CD4-positive, alpha-beta T cell (primary cell): ENCODE results near the gene CTAGE1. TPM values are rescaled to one million over a fixed set of nuclear protein-coding genes. Genes with fewer than 3 reads are reported as not detected.

Source experiments
- ATAC-seq: fragments of 200-7000 bp; cut with Tn5 transposase; one replicate; pipeline ENCODE4 v1.10.0; 2022; ENCODE audit warnings: mild to moderate bottlenecking; ENCODE audit not compliant: poor library complexity
- CTCF ChIA-PET: fragments of 350-600 bp; sonication (Branson Sonifier 250); formaldehyde crosslinking; loops from one replicate; lab custom pipeline; 2021; ENCODE audit warnings: antibody characterized with exemption, inconsistent platforms; lab: Charles Lee
- POLR2A ChIA-PET: fragments of 350-600 bp; sonication (Branson Sonifier 250); formaldehyde crosslinking; loops from one replicate; lab custom pipeline; 2021; ENCODE audit warnings: antibody characterized with exemption, inconsistent platforms; lab: Charles Lee
- DNase-seq, 14 experiments: peaks; one replicate each; pipeline ENCODE4 v3.0.0-alpha.2; 2013 to 2020; ENCODE audit warnings: mixed read lengths in 2 of 14
- H3K27ac ChIP-seq, 2 donors: one replicate each; pipeline versions ENCODE4 v1.5.1 to v1.7.0; 2013; ENCODE audit warnings: low read length in 2 of 2, low read depth in 1 of 2, mild to moderate bottlenecking in 1 of 2
- H3K27me3 ChIP-seq, 2 experiments: 1 replicate in 1 of 2; 2 replicates in 1 of 2; pipeline versions ENCODE4 v1.6.1 to v1.7.0; 2013; ENCODE audit warnings: low read length in 2 of 2, control low read depth in 1 of 2, mild to moderate bottlenecking in 1 of 2, moderate library complexity in 1 of 2; ENCODE audit not compliant: insufficient read depth in 2 of 2, control insufficient read depth in 1 of 2
- H3K36me3 ChIP-seq: one replicate; pipeline ENCODE4 v1.6.1; 2013; ENCODE audit warnings: low read length, control low read depth; ENCODE audit not compliant: insufficient read depth
- H3K4me1 ChIP-seq: one replicate; pipeline ENCODE4 v1.6.1; 2013; ENCODE audit warnings: low read length, control low read depth; ENCODE audit not compliant: insufficient read depth
- H3K4me3 ChIP-seq: one replicate; pipeline ENCODE4 v1.5.1; 2013; ENCODE audit warnings: mild to moderate bottlenecking, low read length, moderate library complexity
- H3K9me3 ChIP-seq, 2 experiments: 1 replicate in 1 of 2; 2 replicates in 1 of 2; pipeline versions ENCODE4 v1.6.1 to v1.7.0; 2013; ENCODE audit warnings: low read length in 2 of 2, mild to moderate bottlenecking in 2 of 2, control low read depth in 1 of 2, moderate library complexity in 1 of 2; ENCODE audit not compliant: control insufficient read depth in 1 of 2, insufficient read depth in 1 of 2
- H3K27ac Mint-ChIP-seq: one replicate; pipeline ENCODE4 v1.8.0; 2020; ENCODE audit warnings: mixed read lengths
- H3K27me3 Mint-ChIP-seq: one replicate; pipeline ENCODE4 v1.8.0; 2021; ENCODE audit warnings: mixed read lengths
- H3K36me3 Mint-ChIP-seq: one replicate; pipeline ENCODE4 v1.8.0; 2021; ENCODE audit warnings: low read depth, mixed read lengths
- H3K4me1 Mint-ChIP-seq: one replicate; pipeline ENCODE4 v1.8.0; 2021; ENCODE audit warnings: low read depth, mixed read lengths
- H3K4me3 Mint-ChIP-seq: one replicate; pipeline ENCODE4 v1.8.0; 2020; ENCODE audit warnings: mild to moderate bottlenecking, mixed read lengths
- H3K9me3 Mint-ChIP-seq: one replicate; pipeline ENCODE4 v1.8.0; 2020; ENCODE audit warnings: mixed read lengths
- intact Hi-C, 2 experiments: fragments of 100-400 bp; cut with DNase I in 1 of 2; cut with micrococcal nuclease in 1 of 2; formaldehyde crosslinking; loops; one replicate each; pipeline versions ENCODE4 v1.15.1 to v1.9.0; 2023 to 2025; cut with DNase I, micrococcal nuclease
- total RNA-seq, 174 experiments: library from RNA in 2 of 174; stranded (reverse) in 2 of 174; gene quantifications; one replicate each; pipeline ENCODE4 v1.2.3 and lab custom pipeline; 2021 to 2026
- TF ChIP-seq, protein P1 (sequence below): fragments of 200-600 bp; IDR thresholded peaks from one replicate; pipeline ENCODE4 v1.8.0; 2022; ENCODE audit warnings: antibody characterized with exemption, mild to moderate bottlenecking

Gene CTAGE1
- total RNA-seq, 2 experiments from 2014 or later: not detected

GRCh38 chr18:22411446-22411845 is 6.3 kb downstream of the CTAGE1 start:
- no peak overlapping the region for H3K27ac Mint-ChIP-seq
- peaks cover 12% of the 10 kb centered on the region for H3K9me3 Mint-ChIP-seq
- H3K36me3 ChIP-seq: no peaks in the 10 kb centered on the region
- H3K36me3 Mint-ChIP-seq: no peaks in the 10 kb centered on the region
- H3K4me1 ChIP-seq: peaks cover under 1% of the 10 kb centered on the region
- DNase-seq (no peak), ATAC-seq (no peak)
- H3K4me3 Mint-ChIP-seq: no peak overlapping the region
- peaks cover 0 to 6% of the 10 kb centered on the region in 2 experiments for H3K9me3 ChIP-seq
- H3K27me3 Mint-ChIP-seq: no peaks in the 10 kb centered on the region
- intact Hi-C loops: no loop called here
- TF ChIP-seq, protein P1, sequence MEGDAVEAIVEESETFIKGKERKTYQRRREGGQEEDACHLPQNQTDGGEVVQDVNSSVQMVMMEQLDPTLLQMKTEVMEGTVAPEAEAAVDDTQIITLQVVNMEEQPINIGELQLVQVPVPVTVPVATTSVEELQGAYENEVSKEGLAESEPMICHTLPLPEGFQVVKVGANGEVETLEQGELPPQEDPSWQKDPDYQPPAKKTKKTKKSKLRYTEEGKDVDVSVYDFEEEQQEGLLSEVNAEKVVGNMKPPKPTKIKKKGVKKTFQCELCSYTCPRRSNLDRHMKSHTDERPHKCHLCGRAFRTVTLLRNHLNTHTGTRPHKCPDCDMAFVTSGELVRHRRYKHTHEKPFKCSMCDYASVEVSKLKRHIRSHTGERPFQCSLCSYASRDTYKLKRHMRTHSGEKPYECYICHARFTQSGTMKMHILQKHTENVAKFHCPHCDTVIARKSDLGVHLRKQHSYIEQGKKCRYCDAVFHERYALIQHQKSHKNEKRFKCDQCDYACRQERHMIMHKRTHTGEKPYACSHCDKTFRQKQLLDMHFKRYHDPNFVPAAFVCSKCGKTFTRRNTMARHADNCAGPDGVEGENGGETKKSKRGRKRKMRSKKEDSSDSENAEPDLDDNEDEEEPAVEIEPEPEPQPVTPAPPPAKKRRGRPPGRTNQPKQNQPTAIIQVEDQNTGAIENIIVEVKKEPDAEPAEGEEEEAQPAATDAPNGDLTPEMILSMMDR: no peak
- H3K4me1 Mint-ChIP-seq: no peaks in the 10 kb centered on the region
- ChIA-PET POLR2A (no interaction called here), CTCF (no interaction called here)
- no peaks in the 10 kb centered on the region for H3K27me3 ChIP-seq
- no peak overlapping the region for H3K27ac ChIP-seq
- no peak overlapping the region for H3K4me3 ChIP-seq

- ChIA-PET CTCF (no interaction called here), POLR2A (interaction anchor here (0.9 kb wide), 1 partner anchor 30 kb away, joined by 3 read pairs; no protein-coding TSS in a partner anchor)
- H3K27me3 Mint-ChIP-seq: no peaks in the 10 kb centered on the region
- H3K36me3 Mint-ChIP-seq: no peaks in the 10 kb centered on the region
- H3K4me3 Mint-ChIP-seq: no peak overlapping the region
- Histone ChIP-seq H3K27ac (no peak overlapping the region), H3K4me1 (peaks cover 4% of the 10 kb centered on the region), H3K36me3 (no peaks in the 10 kb centered on the region), H3K9me3 (peaks cover 0 to 11% of the 10 kb centered on the region in 2 experiments), H3K27me3 (no peaks in the 10 kb centered on the region), H3K4me3 (no peak overlapping the region)
- H3K4me1 Mint-ChIP-seq: no peaks in the 10 kb centered on the region
- H3K9me3 Mint-ChIP-seq: peaks cover 11% of the 10 kb centered on the region
- no peak for ATAC-seq
- H3K27ac Mint-ChIP-seq: no peak overlapping the region
- TF ChIP-seq, protein P1: no peak
- intact Hi-C loops: no loop called here
- DNase-seq: no peak
Observed at GRCh38 chr18:22410126-22410525, 7.6 kb downstream of the CTAGE1 start.

GRCh38 chr18:22409445-22409844 is 8.3 kb downstream of the CTAGE1 start:
- Histone ChIP-seq H3K4me3 (no peak overlapping the region), H3K27ac (no peak overlapping the region), H3K36me3 (no peaks in the 10 kb centered on the region), H3K9me3 (peaks cover 0 to 11% of the 10 kb centered on the region in 2 experiments), H3K4me1 (peaks cover 4% of the 10 kb centered on the region), H3K27me3 (no peaks in the 10 kb centered on the region)
- Mint-ChIP-seq H3K9me3 (peaks cover 11% of the 10 kb centered on the region), H3K4me3 (no peak overlapping the region), H3K27me3 (no peaks in the 10 kb centered on the region), H3K36me3 (no peaks in the 10 kb centered on the region), H3K27ac (no peak overlapping the region), H3K4me1 (no peaks in the 10 kb centered on the region)
- DNase-seq: no peak
- ChIA-PET CTCF (no interaction called here), POLR2A (interaction anchor here (0.9 kb wide), 1 partner anchor 31 kb away, joined by 3 read pairs; no protein-coding TSS in a partner anchor)
- no peak for ATAC-seq
- TF ChIP-seq, protein P1: no peak
- intact Hi-C loops: no loop called here
